ENCODE measurements around the gene SNPH.

DNA sequence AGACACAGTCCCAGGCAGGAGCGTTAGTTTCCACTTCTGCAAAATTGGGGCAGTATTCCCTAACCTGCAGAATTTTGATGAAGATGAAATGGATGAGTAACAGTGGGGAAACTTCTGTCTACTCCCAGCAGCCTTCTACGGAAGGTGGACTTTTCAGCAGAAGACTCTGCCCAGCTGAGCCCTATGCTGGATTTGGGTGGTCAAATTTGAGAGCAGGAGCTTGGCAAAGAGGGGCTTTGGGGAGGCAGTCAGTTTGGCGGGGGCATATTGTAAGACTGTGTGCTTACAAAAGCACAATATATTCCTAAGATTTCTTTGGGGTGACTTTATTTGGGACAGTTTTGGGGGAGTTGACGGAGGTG, 68.3 kb downstream of the SNPH start:
- TF ChIP-seq, protein P1, sequence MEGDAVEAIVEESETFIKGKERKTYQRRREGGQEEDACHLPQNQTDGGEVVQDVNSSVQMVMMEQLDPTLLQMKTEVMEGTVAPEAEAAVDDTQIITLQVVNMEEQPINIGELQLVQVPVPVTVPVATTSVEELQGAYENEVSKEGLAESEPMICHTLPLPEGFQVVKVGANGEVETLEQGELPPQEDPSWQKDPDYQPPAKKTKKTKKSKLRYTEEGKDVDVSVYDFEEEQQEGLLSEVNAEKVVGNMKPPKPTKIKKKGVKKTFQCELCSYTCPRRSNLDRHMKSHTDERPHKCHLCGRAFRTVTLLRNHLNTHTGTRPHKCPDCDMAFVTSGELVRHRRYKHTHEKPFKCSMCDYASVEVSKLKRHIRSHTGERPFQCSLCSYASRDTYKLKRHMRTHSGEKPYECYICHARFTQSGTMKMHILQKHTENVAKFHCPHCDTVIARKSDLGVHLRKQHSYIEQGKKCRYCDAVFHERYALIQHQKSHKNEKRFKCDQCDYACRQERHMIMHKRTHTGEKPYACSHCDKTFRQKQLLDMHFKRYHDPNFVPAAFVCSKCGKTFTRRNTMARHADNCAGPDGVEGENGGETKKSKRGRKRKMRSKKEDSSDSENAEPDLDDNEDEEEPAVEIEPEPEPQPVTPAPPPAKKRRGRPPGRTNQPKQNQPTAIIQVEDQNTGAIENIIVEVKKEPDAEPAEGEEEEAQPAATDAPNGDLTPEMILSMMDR (IDR thresholded peaks at IDR 0.05), result no peak
- TF ChIP-seq POLR2A (IDR thresholded peaks at IDR 0.05), result no peak

Measured in Peyer's patch (tissue), 4 donors.